CD4-positive, alpha-beta T cell (primary cell): ENCODE measurements around the gene CDHR2. TPM values are rescaled to one million over a fixed set of nuclear protein-coding genes. Genes with fewer than 3 reads are reported as not detected.

ENCODE experiments used
- ATAC-seq: fragments of 200-7000 bp; cut with Tn5 transposase; one replicate; pipeline ENCODE4 v1.10.0; 2022; ENCODE audit warnings: mild to moderate bottlenecking; ENCODE audit not compliant: poor library complexity
- CTCF ChIA-PET: fragments of 350-600 bp; sonication (Branson Sonifier 250); formaldehyde crosslinking; loops from one replicate; lab custom pipeline; 2021; ENCODE audit warnings: antibody characterized with exemption, inconsistent platforms; lab: Charles Lee
- POLR2A ChIA-PET: fragments of 350-600 bp; sonication (Branson Sonifier 250); formaldehyde crosslinking; loops from one replicate; lab custom pipeline; 2021; ENCODE audit warnings: antibody characterized with exemption, inconsistent platforms; lab: Charles Lee
- DNase-seq, 14 experiments: peaks; one replicate each; pipeline ENCODE4 v3.0.0-alpha.2; 2013 to 2020; ENCODE audit warnings: mixed read lengths in 2 of 14
- H3K27ac ChIP-seq, 2 donors: one replicate each; pipeline versions ENCODE4 v1.5.1 to v1.7.0; 2013; ENCODE audit warnings: low read length in 2 of 2, low read depth in 1 of 2, mild to moderate bottlenecking in 1 of 2
- H3K27me3 ChIP-seq, 2 experiments: 1 replicate in 1 of 2; 2 replicates in 1 of 2; pipeline versions ENCODE4 v1.6.1 to v1.7.0; 2013; ENCODE audit warnings: low read length in 2 of 2, control low read depth in 1 of 2, mild to moderate bottlenecking in 1 of 2, moderate library complexity in 1 of 2; ENCODE audit not compliant: insufficient read depth in 2 of 2, control insufficient read depth in 1 of 2
- H3K36me3 ChIP-seq: one replicate; pipeline ENCODE4 v1.6.1; 2013; ENCODE audit warnings: low read length, control low read depth; ENCODE audit not compliant: insufficient read depth
- H3K4me1 ChIP-seq: one replicate; pipeline ENCODE4 v1.6.1; 2013; ENCODE audit warnings: low read length, control low read depth; ENCODE audit not compliant: insufficient read depth
- H3K4me3 ChIP-seq: one replicate; pipeline ENCODE4 v1.5.1; 2013; ENCODE audit warnings: mild to moderate bottlenecking, low read length, moderate library complexity
- H3K9me3 ChIP-seq, 2 experiments: 1 replicate in 1 of 2; 2 replicates in 1 of 2; pipeline versions ENCODE4 v1.6.1 to v1.7.0; 2013; ENCODE audit warnings: low read length in 2 of 2, mild to moderate bottlenecking in 2 of 2, control low read depth in 1 of 2, moderate library complexity in 1 of 2; ENCODE audit not compliant: control insufficient read depth in 1 of 2, insufficient read depth in 1 of 2
- H3K27ac Mint-ChIP-seq: one replicate; pipeline ENCODE4 v1.8.0; 2020; ENCODE audit warnings: mixed read lengths
- H3K27me3 Mint-ChIP-seq: one replicate; pipeline ENCODE4 v1.8.0; 2021; ENCODE audit warnings: mixed read lengths
- H3K36me3 Mint-ChIP-seq: one replicate; pipeline ENCODE4 v1.8.0; 2021; ENCODE audit warnings: low read depth, mixed read lengths
- H3K4me1 Mint-ChIP-seq: one replicate; pipeline ENCODE4 v1.8.0; 2021; ENCODE audit warnings: low read depth, mixed read lengths
- H3K4me3 Mint-ChIP-seq: one replicate; pipeline ENCODE4 v1.8.0; 2020; ENCODE audit warnings: mild to moderate bottlenecking, mixed read lengths
- H3K9me3 Mint-ChIP-seq: one replicate; pipeline ENCODE4 v1.8.0; 2020; ENCODE audit warnings: mixed read lengths
- CTCF ChIP-seq: fragments of 200-600 bp; IDR thresholded peaks from one replicate; pipeline ENCODE4 v1.8.0; 2022; ENCODE audit warnings: antibody characterized with exemption, mild to moderate bottlenecking
- intact Hi-C, 2 experiments: fragments of 100-400 bp; cut with DNase I in 1 of 2; cut with micrococcal nuclease in 1 of 2; formaldehyde crosslinking; loops; one replicate each; pipeline versions ENCODE4 v1.15.1 to v1.9.0; 2023 to 2025; cut with DNase I, micrococcal nuclease
- total RNA-seq, 174 experiments: library from RNA in 2 of 174; stranded (reverse) in 2 of 174; gene quantifications; one replicate each; pipeline ENCODE4 v1.2.3 and lab custom pipeline; 2021 to 2026

Gene CDHR2
- total RNA-seq, 2 experiments from 2014 or later: 1.6 to 2.0 TPM

- Histone ChIP-seq H3K4me1 (peaks cover 72% of the 10 kb centered on the region), H3K36me3 (no peaks in the 10 kb centered on the region), H3K27me3 (no peaks in the 10 kb centered on the region), H3K9me3 (peaks cover 0 to 3% of the 10 kb centered on the region in 2 experiments), H3K27ac (peak overlapping the region; percentile 42 to 57), H3K4me3 (no peak overlapping the region)
- Mint-ChIP-seq H3K27me3 (no peaks in the 10 kb centered on the region), H3K4me1 (peaks cover 75% of the 10 kb centered on the region), H3K36me3 (peaks cover 30% of the 10 kb centered on the region), H3K9me3 (no peaks in the 10 kb centered on the region), H3K27ac (peak overlapping the region; percentile 100), H3K4me3 (peak overlapping the region; percentile 92)
- ChIA-PET POLR2A (interaction anchor here (1.0 to 9.9 kb wide), 7 partner anchors 10 to 124 kb away, joined by 3 to 126 read pairs (median 17); partner anchors contain the start of genes CLTB and FAF2), CTCF (interaction anchor here (2.8 to 4.0 kb wide), 2 partner anchors 10 to 93 kb away, joined by 8 to 17 read pairs; partner anchors contain the start of gene FAF2)
- no peak for TF ChIP-seq CTCF
- intact Hi-C loops: loop anchor here in 1 of 2 experiments (5.0 kb wide), 2 partner anchors 38 to 107 kb away; partner anchors contain the start of gene TSPAN17
- DNase-seq (no peak), ATAC-seq (no peak)
These were observed 8.7 kb upstream of the CDHR2 start for GRCh38 chr5:176540476-176540899.

- intact Hi-C loops: loop anchor here in 1 of 2 experiments (5.0 kb wide), 2 partner anchors 39 to 106 kb away; partner anchors contain the start of gene TSPAN17
- DNase-seq (peak in 3 of 14 experiments; percentile 50 to 67 (median 59)), ATAC-seq (no peak)
- H3K4me1 ChIP-seq: peaks cover 75% of the 10 kb centered on the region
- Mint-ChIP-seq H3K27me3 (no peaks in the 10 kb centered on the region), H3K4me1 (peaks cover 77% of the 10 kb centered on the region), H3K9me3 (no peaks in the 10 kb centered on the region), H3K27ac (peak overlapping the region; percentile 100), H3K36me3 (peaks cover 26% of the 10 kb centered on the region), H3K4me3 (peak overlapping the region; percentile 92)
- H3K9me3 ChIP-seq: peaks cover 0 to 3% of the 10 kb centered on the region in 2 experiments
- no peaks in the 10 kb centered on the region for H3K36me3 ChIP-seq
- H3K4me3 ChIP-seq: peak overlapping the region; percentile 87
- ChIA-PET POLR2A (interaction anchor here (1.3 to 7.0 kb wide), 5 partner anchors 8 to 124 kb away, joined by 4 to 185 read pairs (median 20); partner anchors contain the start of genes CLTB, FAF2 and RNF44), CTCF (interaction anchor here (2.8 to 4.0 kb wide), 3 partner anchors 11 to 93 kb away, joined by 8 to 27 read pairs (median 17); partner anchors contain the start of gene FAF2)
- no peaks in the 10 kb centered on the region for H3K27me3 ChIP-seq
- H3K27ac ChIP-seq: peak overlapping the region; percentile 57 to 81
- no peak for TF ChIP-seq CTCF
These were observed 8.2 kb upstream of the CDHR2 start for GRCh38 chr5:176540956-176541337.

GRCh38 chr5:176541338-176542134 is 7.6 kb upstream of the CDHR2 start:
- CTCF ChIA-PET: interaction anchor here (2.8 to 4.0 kb wide), 3 partner anchors 11 to 125 kb away, joined by 17 to 27 read pairs (median 22); partner anchors contain the start of genes CLTB and FAF2
- ATAC-seq: peak; percentile 13
- intact Hi-C loops: loop anchor here in 1 of 2 experiments (2.0 to 5.0 kb wide), 3 partner anchors 39 to 125 kb away; partner anchors contain the start of genes CLTB and TSPAN17
- Mint-ChIP-seq H3K9me3 (no peaks in the 10 kb centered on the region), H3K4me3 (peak overlapping the region; percentile 92), H3K36me3 (peaks cover 20% of the 10 kb centered on the region), H3K27me3 (no peaks in the 10 kb centered on the region), H3K27ac (peak overlapping the region; percentile 100), H3K4me1 (peaks cover 81% of the 10 kb centered on the region)
- H3K4me1 ChIP-seq: peaks cover 75% of the 10 kb centered on the region
- H3K9me3 ChIP-seq: no peaks in the 10 kb centered on the region
- peak; percentile 44 to 92 (median 74) for DNase-seq
- no peak for TF ChIP-seq CTCF
- POLR2A ChIA-PET: interaction anchor here (0.6 to 7.0 kb wide), 6 partner anchors 8 to 125 kb away, joined by 3 to 185 read pairs (median 18); partner anchors contain the start of genes CLTB, FAF2 and RNF44
- H3K27ac ChIP-seq: peak overlapping the region; percentile 57 to 81
- no peaks in the 10 kb centered on the region for H3K27me3 ChIP-seq
- H3K4me3 ChIP-seq: peak overlapping the region; percentile 87
- no peaks in the 10 kb centered on the region for H3K36me3 ChIP-seq
